AG04449 (cell line): ENCODE results near the gene TMED4.

Source experiments
- CTCF ChIA-PET: fragments of 350-600 bp; formaldehyde crosslinking; extraction: SDS; loops from one replicate; lab custom pipeline; 2021; ENCODE audit warnings: antibody characterized with exemption; lab: Yijun Ruan, JAX
- POLR2A ChIA-PET: fragments of 400-600, 350-600 bp; formaldehyde crosslinking; extraction: SDS; loops from one replicate; lab custom pipeline; 2020; ENCODE audit warnings: antibody characterized with exemption, inconsistent platforms; lab: Yijun Ruan, JAX
- DNase-seq: peaks from one replicate; pipeline ENCODE4 v3.0.0-alpha.2; 2010; ENCODE audit warnings: low read depth, low spot score
- H3K4me3 ChIP-seq: 2 replicates; pipeline ENCODE4 v1.5.1; 2011; ENCODE audit warnings: low read depth, mild to moderate bottlenecking, control low read depth, low read length
- TF ChIP-seq, protein P1 (sequence below): IDR thresholded peaks from one replicate; pipeline ENCODE4 v1.5.1; 2011; ENCODE audit warnings: mild to moderate bottlenecking, moderate library complexity, low read length, control low read depth, inconsistent platforms; ENCODE audit not compliant: insufficient read depth; ENCODE audit errors: missing control alignments

Gene TMED4

DNA sequence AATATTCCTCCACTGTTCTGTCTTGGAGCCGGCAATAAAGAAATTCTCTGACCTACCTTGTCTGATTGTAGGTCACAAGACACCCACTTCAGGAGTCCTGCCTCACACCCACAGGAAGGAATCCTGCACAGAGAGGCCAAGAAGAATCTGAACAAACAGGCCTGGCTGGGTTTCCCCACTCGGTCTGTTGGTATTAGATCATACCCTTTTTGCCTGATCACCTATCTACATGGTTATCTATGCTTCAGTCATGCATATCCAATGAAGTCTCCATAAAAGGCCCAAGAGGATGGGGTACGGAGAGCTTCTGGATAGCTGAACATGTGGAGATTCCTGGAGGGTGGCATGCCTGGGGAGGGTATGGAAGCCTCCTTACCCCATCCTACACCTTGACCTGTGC is 36.7 kb upstream of the TMED4 start:
- no peak for DNase-seq
- no peak overlapping the region for H3K4me3 ChIP-seq
- ChIA-PET POLR2A (no interaction called here), CTCF (interaction anchor here (0.8 kb wide), 1 partner anchor 9 kb away, joined by 4 read pairs; no protein-coding TSS in a partner anchor)
- TF ChIP-seq, protein P1, sequence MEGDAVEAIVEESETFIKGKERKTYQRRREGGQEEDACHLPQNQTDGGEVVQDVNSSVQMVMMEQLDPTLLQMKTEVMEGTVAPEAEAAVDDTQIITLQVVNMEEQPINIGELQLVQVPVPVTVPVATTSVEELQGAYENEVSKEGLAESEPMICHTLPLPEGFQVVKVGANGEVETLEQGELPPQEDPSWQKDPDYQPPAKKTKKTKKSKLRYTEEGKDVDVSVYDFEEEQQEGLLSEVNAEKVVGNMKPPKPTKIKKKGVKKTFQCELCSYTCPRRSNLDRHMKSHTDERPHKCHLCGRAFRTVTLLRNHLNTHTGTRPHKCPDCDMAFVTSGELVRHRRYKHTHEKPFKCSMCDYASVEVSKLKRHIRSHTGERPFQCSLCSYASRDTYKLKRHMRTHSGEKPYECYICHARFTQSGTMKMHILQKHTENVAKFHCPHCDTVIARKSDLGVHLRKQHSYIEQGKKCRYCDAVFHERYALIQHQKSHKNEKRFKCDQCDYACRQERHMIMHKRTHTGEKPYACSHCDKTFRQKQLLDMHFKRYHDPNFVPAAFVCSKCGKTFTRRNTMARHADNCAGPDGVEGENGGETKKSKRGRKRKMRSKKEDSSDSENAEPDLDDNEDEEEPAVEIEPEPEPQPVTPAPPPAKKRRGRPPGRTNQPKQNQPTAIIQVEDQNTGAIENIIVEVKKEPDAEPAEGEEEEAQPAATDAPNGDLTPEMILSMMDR, result no peak

DNA sequence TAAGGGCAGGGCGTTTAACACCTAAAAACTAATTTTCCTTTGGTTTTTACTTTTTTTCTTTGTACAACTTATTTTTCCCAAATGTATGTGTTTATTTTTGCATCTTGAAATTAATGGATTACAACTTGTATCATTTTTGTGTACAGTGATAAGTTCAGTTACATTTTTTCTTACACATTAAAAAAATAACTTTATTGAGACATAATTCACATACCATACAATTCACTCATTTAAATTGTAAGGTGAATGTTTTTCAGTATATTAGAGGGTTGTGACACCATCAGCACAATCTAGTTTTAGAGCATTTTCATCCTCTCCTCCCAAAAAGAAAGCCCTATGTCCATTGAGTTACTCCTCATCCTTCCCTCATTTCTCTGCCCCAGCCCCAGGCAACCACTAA is 36.0 kb upstream of the TMED4 start:
- TF ChIP-seq, protein P1, result no peak
- ChIA-PET POLR2A (no interaction called here), CTCF (no interaction called here)
- DNase-seq, result no peak
- no peak overlapping the region for H3K4me3 ChIP-seq

DNA sequence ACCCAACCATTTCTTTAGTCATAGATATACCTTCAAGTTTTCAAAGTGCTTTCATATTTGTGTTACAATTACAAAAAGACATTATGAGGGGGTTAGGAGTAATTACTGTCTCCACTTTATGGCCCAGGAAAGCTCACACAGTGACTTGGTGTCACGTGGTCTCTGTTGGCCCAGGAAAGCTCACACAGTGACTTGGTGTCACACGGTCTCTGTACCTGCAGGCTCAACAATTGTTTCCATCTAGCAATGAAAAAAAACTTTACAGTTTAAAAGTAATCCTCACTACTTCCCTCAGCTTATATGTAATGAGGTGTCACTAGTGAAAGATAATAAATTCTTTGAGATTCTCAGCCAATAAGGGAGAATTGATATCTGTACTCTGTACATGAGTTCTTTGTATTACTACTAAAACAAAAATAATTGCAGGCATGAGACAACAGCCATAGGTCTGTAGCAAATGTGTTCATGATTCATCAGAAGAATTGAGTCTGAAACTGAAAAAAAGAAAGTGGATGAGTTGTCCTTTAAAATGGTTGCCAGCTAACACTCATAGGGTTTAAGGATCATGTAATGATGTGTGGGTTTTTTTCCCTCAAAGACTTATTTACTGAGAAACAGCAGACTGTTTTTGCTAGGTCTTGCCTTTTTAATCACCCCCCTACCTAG is 35.3 kb upstream of the TMED4 start:
- TF ChIP-seq, protein P1, result no peak
- H3K4me3 ChIP-seq, result no peak overlapping the region
- ChIA-PET CTCF (interaction anchor here (0.6 to 1.1 kb wide), 2 partner anchors 9 to 14 kb away, joined by 3 read pairs; no protein-coding TSS in a partner anchor), POLR2A (no interaction called here)
- DNase-seq, result no peak

DNA sequence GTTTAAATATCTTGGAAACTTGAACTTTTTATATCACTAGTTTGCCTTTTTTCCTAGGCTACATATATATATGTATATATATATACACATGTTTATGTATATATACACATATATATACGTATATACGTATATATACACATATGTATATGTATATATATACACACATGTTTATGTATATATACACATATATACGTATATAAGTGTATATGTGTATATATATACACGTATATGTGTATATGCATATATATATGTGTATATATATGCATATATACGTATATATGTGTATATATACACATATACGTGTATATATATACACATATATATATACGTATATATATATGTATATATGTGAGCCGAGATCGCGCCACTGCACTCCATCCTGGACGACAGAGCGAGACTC is 34.5 kb upstream of the TMED4 start:
- TF ChIP-seq, protein P1, result no peak
- ChIA-PET POLR2A (no interaction called here), CTCF (interaction anchor here (0.6 to 1.1 kb wide), 3 partner anchors 8 to 15 kb away, joined by 3 read pairs; no protein-coding TSS in a partner anchor)
- DNase-seq, result no peak
- H3K4me3 ChIP-seq, result no peak overlapping the region

DNA sequence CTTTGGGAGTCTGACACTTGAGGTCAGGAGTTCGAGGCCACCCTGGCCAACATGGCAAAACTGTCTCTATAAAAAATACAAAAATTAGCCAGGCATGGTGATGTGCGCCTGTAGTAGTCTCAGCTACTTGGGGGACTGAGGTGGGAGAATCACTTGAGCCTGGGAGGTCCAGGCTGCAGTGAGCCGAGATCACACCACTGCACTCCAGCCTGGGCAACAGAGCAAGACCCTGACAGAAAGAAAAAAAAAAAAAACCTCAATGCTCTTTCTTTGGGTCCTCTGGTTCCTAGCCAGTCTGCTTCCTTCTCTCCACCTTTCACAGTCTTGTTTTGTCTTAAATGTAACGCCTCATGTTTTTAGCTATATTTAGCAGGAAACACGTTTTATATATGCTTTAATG is 33.8 kb upstream of the TMED4 start:
- no peak overlapping the region for H3K4me3 ChIP-seq
- DNase-seq, result no peak
- ChIA-PET POLR2A (no interaction called here), CTCF (interaction anchor here (1.0 kb wide), 1 partner anchor 9 kb away, joined by 3 read pairs; no protein-coding TSS in a partner anchor)
- TF ChIP-seq, protein P1, result no peak

DNA sequence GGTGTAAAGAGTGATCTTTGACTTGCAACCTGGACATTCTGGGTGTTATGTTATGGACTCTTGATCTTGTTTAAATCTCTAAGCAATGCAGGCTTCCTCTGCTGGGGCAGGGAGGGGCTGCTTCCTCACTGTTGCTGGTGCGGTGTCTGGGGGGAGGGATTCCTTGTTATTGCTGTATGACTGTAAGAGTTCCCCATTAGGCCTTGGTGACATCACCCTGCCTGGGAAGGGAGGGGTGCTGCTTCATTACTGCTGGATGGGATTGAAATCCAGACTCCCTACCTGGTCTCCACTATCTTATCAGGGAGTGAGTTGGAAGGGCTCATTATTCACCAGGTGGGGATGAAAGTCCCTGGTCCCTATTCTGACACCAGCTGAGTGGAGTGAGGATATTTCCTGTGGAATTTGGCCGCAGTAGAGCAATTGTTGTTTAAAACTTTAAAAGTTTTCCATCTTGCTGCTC is 33.1 kb upstream of the TMED4 start:
- TF ChIP-seq, protein P1, result no peak
- no peak for DNase-seq
- CTCF ChIA-PET, result no interaction called here
- H3K4me3 ChIP-seq, result no peak overlapping the region
- POLR2A ChIA-PET, result no interaction called here
